HCT116 (cell line): ENCODE results near the gene CRB1. TPM values are rescaled to one million over a fixed set of nuclear protein-coding genes. Genes with fewer than 3 reads are reported as not detected.

Experiments
- ATAC-seq: fragments of 200-7000 bp; cut with Tn5 transposase; 2 replicates; pipeline ENCODE4 v1.9.1; 2020; ENCODE audit warnings: mild to moderate bottlenecking, moderate library complexity
- BruUV-seq: library from RNA; stranded (reverse); fragments of 400-500 nt; replicated peaks from 2 replicates; lab custom pipeline; 2021; lab: Mats Ljungman, UMichigan
- CTCF ChIA-PET: fragments of 300-600 bp; sonication (Branson Sonifier 250); formaldehyde crosslinking; loops from one replicate; lab custom pipeline; 2021; ENCODE audit warnings: antibody characterized with exemption; lab: Charles Lee
- POLR2A ChIA-PET: fragments of 300-600, 350-600 bp; sonication (Branson Sonifier 250); formaldehyde crosslinking; loops from one replicate; lab custom pipeline; 2021; ENCODE audit warnings: antibody characterized with exemption; lab: Charles Lee
- RAD21 ChIA-PET, 2 experiments: fragments of 300-600 bp; sonication (Branson Sonifier 250); formaldehyde crosslinking; loops; one replicate each; lab custom pipeline; 2023; ENCODE audit warnings: low total read pairs in 2 of 2; ENCODE audit not compliant: uncharacterized antibody in 2 of 2, unreplicated experiment in 2 of 2, low non-redundant PET in 1 of 2; lab: Charles Lee
- DNase-seq: peaks from one replicate; pipeline ENCODE4 v3.0.0-alpha.2; 2010; ENCODE audit warnings: low read depth, low spot score
- H2AFZ ChIP-seq: fragments of 200-600 bp; shearing (Covaris generic), sonication (generic); 2 replicates; pipeline ENCODE4 v1.6.1; 2017; ENCODE audit warnings: low read depth, mixed run types, mixed read lengths, antibody characterized with exemption, low read length; ENCODE audit not compliant: poor library complexity, severe bottlenecking
- H3K27ac ChIP-seq: 2 replicates; pipeline ENCODE4 v1.5.1; 2012; ENCODE audit warnings: low read depth, low read length
- H3K27me3 ChIP-seq: fragments of 200-600 bp; sonication (generic); 2 replicates; pipeline ENCODE4 v1.6.1; 2016; ENCODE audit warnings: mixed run types, low read length, mixed read lengths; ENCODE audit not compliant: insufficient read depth
- H3K36me3 ChIP-seq, 2 experiments: fragments of 200-500 bp in 1 of 2; fragments of 200-600 bp in 1 of 2; sonication (Bioruptor generic) in 1 of 2; sonication (generic) in 1 of 2; 2 replicates each; pipeline versions ENCODE4 v1.5.1 to v1.6.1; 2014 to 2016; ENCODE audit warnings: low read length in 2 of 2, inconsistent platforms in 1 of 2, mixed read lengths in 1 of 2, mixed run types in 1 of 2; ENCODE audit not compliant: insufficient read depth in 2 of 2, control insufficient read depth in 1 of 2
- H3K4me1 ChIP-seq, 2 experiments: fragments of 200-600 bp in 1 of 2; sonication (generic) in 1 of 2; 2 replicates each; pipeline versions ENCODE4 v1.5.1 to v1.6.1; 2012 to 2017; ENCODE audit warnings: low read length in 2 of 2, inconsistent platforms in 1 of 2, mild to moderate bottlenecking in 1 of 2, mixed read lengths in 1 of 2, mixed run types in 1 of 2, moderate library complexity in 1 of 2; ENCODE audit not compliant: insufficient read depth in 2 of 2, control insufficient read depth in 1 of 2
- H3K4me2 ChIP-seq: fragments of 200-600 bp; sonication (generic); 2 replicates; pipeline ENCODE4 v1.6.1; 2017; ENCODE audit warnings: mixed run types, low read length, mixed read lengths
- H3K4me3 ChIP-seq, 2 experiments: fragments of 200-600 bp in 1 of 2; sonication (generic) in 1 of 2; replicated peaks in 1 of 2; 2 replicates each; pipeline ENCODE4 v1.5.1; 2011 to 2016; ENCODE audit warnings: low read length in 2 of 2, control low read depth in 1 of 2, low read depth in 1 of 2, mild to moderate bottlenecking in 1 of 2, mixed read lengths in 1 of 2, mixed run types in 1 of 2
- H3K79me2 ChIP-seq: fragments of 200-600 bp; sonication (generic); 2 replicates; pipeline ENCODE4 v1.6.1; 2017; ENCODE audit warnings: mild to moderate bottlenecking, mixed run types, low read length, moderate library complexity, mixed read lengths; ENCODE audit not compliant: insufficient read depth
- H3K9ac ChIP-seq: fragments of 200-600 bp; sonication (generic); 2 replicates; pipeline ENCODE4 v1.6.1; 2016; ENCODE audit warnings: low read length, mixed read lengths
- H3K9me2 ChIP-seq: fragments of 200-600 bp; sonication (generic), shearing (Covaris generic); 2 replicates; pipeline ENCODE4 v1.6.1; 2017; ENCODE audit warnings: mixed run types, mild to moderate bottlenecking, moderate library complexity; ENCODE audit not compliant: insufficient read depth
- H3K9me3 ChIP-seq, 2 experiments: fragments of 200-500 bp in 1 of 2; fragments of 200-600 bp in 1 of 2; sonication (Bioruptor generic) in 1 of 2; sonication (generic) in 1 of 2; 2 replicates each; pipeline ENCODE4 v1.6.1; 2014 to 2017; ENCODE audit warnings: low read length in 2 of 2, mixed read lengths in 2 of 2, inconsistent platforms in 1 of 2, low read depth in 1 of 2, mild to moderate bottlenecking in 1 of 2, mixed run types in 1 of 2, moderate library complexity in 1 of 2; ENCODE audit not compliant: control insufficient read depth in 1 of 2, insufficient read depth in 1 of 2
- H4K20me1 ChIP-seq: fragments of 200-600 bp; sonication (generic), shearing (Covaris generic); 2 replicates; pipeline ENCODE4 v1.6.1; 2017; ENCODE audit warnings: mixed run types, mild to moderate bottlenecking, moderate library complexity; ENCODE audit not compliant: insufficient read depth
- CBX3 ChIP-seq: IDR thresholded peaks from 2 replicates; pipeline ENCODE4 v1.6.1; 2012; ENCODE audit warnings: low read depth
- CEBPB ChIP-seq: IDR thresholded peaks from 2 replicates; pipeline ENCODE4 v1.6.1; 2012; ENCODE audit warnings: low read depth
- EGR1 ChIP-seq: IDR thresholded peaks from 2 replicates; pipeline ENCODE4 v1.6.1; 2012; ENCODE audit warnings: low read depth
- ELF1 ChIP-seq: IDR thresholded peaks from 2 replicates; pipeline ENCODE4 v1.6.1; 2012; ENCODE audit warnings: low read depth, borderline replicate concordance
- EZH2 ChIP-seq: fragments of 200-600 bp; sonication (generic); IDR thresholded peaks from 2 replicates; pipeline ENCODE4 v1.6.1; 2017; ENCODE audit warnings: antibody characterized with exemption, mixed run types
- EZH2phosphoT487 ChIP-seq: fragments of 200-600 bp; IDR thresholded peaks from 2 replicates; pipeline ENCODE4 v1.6.1; 2018; ENCODE audit warnings: antibody characterized with exemption, borderline replicate concordance
- FOSL1 ChIP-seq: IDR thresholded peaks from 2 replicates; pipeline ENCODE4 v1.6.1; 2012; ENCODE audit warnings: low read depth
- RAD21 ChIP-seq: IDR thresholded peaks from 2 replicates; pipeline ENCODE4 v1.6.1; 2012; ENCODE audit warnings: low read depth, mild to moderate bottlenecking
- SP1 ChIP-seq: IDR thresholded peaks from 2 replicates; pipeline ENCODE4 v1.6.1; 2012; ENCODE audit warnings: low read depth
- SRF ChIP-seq: IDR thresholded peaks from 2 replicates; pipeline ENCODE4 v1.6.1; 2012; ENCODE audit warnings: low read depth
- TCF7L2 ChIP-seq: IDR thresholded peaks from 2 replicates; pipeline ENCODE4 v1.7.0; 2011; ENCODE audit warnings: borderline replicate concordance, inconsistent platforms; ENCODE audit not compliant: insufficient read depth, insufficient read length; ENCODE audit errors: extremely low read depth
- YY1 ChIP-seq: IDR thresholded peaks from 2 replicates; pipeline ENCODE4 v1.6.1; 2011; ENCODE audit warnings: low read length, low read depth, moderate library complexity, mild to moderate bottlenecking; ENCODE audit not compliant: insufficient replicate concordance; ENCODE audit errors: extremely low read depth
- ZFX ChIP-seq: fragments of 450-650 bp; IDR thresholded peaks from 2 replicates; pipeline ENCODE4 v1.6.1; 2017
- ZNF274 ChIP-seq: fragments of 200-500 bp; sonication (Bioruptor generic); IDR thresholded peaks from 2 replicates; pipeline ENCODE4 v1.6.1; 2014; ENCODE audit warnings: mild to moderate bottlenecking, low read depth, low read length, inconsistent platforms
- intact Hi-C: fragments of 100-400 bp; cut with micrococcal nuclease; formaldehyde crosslinking; loops from 2 replicates; pipeline ENCODE4 v1.10.0; 2022
- total RNA-seq: library from RNA; stranded (reverse); gene quantifications from one replicate; pipeline ENCODE4 v1.2.1, GENCODE V29; 2021; ENCODE audit not compliant: unreplicated experiment
- TF ChIP-seq, protein P1 (sequence below): IDR thresholded peaks from 2 replicates; pipeline ENCODE4 v1.6.1; 2012; ENCODE audit warnings: low read depth
- TF ChIP-seq, protein P2 (sequence below): IDR thresholded peaks from 2 replicates; pipeline ENCODE4 v1.6.1; 2012
- TF ChIP-seq, protein P3 (sequence below), 3 experiments: fragments of 200-600 bp in 1 of 3; sonication (generic) in 1 of 3; IDR thresholded peaks in 2 of 3; conservative IDR thresholded peaks in 1 of 3; 2 replicates each; pipeline ENCODE4 v1.5.1; 2012 to 2017; ENCODE audit warnings: low read depth in 2 of 3, low read length in 2 of 3, antibody characterized with exemption in 1 of 3, borderline replicate concordance in 1 of 3, control low read depth in 1 of 3, mild to moderate bottlenecking in 1 of 3, mixed read lengths in 1 of 3, mixed run types in 1 of 3, moderate library complexity in 1 of 3; ENCODE audit not compliant: insufficient read depth in 1 of 3
- TF ChIP-seq, protein P4 (sequence below): IDR thresholded peaks from 2 replicates; pipeline ENCODE4 v1.6.1; 2011; ENCODE audit warnings: mild to moderate bottlenecking, low read length, moderate library complexity; ENCODE audit not compliant: insufficient replicate concordance; ENCODE audit errors: extremely low read depth

CRB1 gene
- total RNA-seq, 1 experiment from 2014 or later, result 0.07 TPM

DNA sequence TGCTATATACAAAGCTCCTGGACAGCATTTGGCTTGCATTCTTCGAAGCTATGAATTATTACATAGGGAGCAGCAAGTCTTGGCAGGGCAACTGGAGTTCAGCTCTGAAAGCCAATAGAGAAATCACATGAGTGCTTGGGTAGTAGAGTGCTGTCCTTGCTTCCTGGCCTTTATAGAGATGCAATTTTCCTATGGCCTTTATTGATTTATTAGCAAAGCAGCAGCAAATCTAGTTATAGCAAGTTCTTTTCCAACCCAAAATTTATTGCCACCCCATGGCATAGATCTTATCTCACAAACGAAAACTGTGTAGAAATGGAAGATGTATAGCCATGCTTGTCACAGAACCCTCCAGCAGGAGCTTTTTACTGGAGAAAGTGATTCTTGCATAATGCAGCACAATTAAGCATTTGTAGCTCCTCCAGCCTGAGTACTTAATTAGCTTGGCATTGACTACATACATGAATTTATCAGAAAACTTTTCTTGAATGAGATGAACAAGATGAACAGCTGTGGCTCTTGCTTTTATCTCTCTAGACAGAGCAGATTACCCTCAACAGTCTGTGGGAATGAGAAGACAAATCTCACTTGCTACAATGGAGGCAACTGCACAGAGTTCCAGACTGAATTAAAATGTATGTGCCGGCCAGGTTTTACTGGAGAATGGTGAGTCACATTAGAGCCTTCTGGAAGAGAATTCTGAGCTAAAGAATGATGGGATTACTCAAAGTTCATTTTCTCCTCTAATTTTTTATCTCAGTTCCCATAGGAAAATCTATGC lies 170.1 kb downstream of the CRB1 start:
- Histone ChIP-seq H2AFZ (no peak overlapping the region), H3K4me3 (no peak overlapping the region), H3K9me2 (no peaks in the 10 kb centered on the region), H3K36me3 (no peaks in the 10 kb centered on the region), H3K79me2 (no peaks in the 10 kb centered on the region), H3K4me2 (no peak overlapping the region), H3K4me1 (no peaks in the 10 kb centered on the region), H3K9me3 (no peaks in the 10 kb centered on the region), H4K20me1 (no peaks in the 10 kb centered on the region), H3K27me3 (no peaks in the 10 kb centered on the region), H3K9ac (no peak overlapping the region), H3K27ac (no peak overlapping the region)
- TF ChIP-seq EZH2, result no peak
- TF ChIP-seq RAD21, result no peak
- TF ChIP-seq, protein P1, sequence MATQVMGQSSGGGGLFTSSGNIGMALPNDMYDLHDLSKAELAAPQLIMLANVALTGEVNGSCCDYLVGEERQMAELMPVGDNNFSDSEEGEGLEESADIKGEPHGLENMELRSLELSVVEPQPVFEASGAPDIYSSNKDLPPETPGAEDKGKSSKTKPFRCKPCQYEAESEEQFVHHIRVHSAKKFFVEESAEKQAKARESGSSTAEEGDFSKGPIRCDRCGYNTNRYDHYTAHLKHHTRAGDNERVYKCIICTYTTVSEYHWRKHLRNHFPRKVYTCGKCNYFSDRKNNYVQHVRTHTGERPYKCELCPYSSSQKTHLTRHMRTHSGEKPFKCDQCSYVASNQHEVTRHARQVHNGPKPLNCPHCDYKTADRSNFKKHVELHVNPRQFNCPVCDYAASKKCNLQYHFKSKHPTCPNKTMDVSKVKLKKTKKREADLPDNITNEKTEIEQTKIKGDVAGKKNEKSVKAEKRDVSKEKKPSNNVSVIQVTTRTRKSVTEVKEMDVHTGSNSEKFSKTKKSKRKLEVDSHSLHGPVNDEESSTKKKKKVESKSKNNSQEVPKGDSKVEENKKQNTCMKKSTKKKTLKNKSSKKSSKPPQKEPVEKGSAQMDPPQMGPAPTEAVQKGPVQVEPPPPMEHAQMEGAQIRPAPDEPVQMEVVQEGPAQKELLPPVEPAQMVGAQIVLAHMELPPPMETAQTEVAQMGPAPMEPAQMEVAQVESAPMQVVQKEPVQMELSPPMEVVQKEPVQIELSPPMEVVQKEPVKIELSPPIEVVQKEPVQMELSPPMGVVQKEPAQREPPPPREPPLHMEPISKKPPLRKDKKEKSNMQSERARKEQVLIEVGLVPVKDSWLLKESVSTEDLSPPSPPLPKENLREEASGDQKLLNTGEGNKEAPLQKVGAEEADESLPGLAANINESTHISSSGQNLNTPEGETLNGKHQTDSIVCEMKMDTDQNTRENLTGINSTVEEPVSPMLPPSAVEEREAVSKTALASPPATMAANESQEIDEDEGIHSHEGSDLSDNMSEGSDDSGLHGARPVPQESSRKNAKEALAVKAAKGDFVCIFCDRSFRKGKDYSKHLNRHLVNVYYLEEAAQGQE, result no peak
- TF ChIP-seq EZH2phosphoT487, result no peak
- no peak for TF ChIP-seq SRF
- no peak for TF ChIP-seq ZNF274
- TF ChIP-seq, protein P2, sequence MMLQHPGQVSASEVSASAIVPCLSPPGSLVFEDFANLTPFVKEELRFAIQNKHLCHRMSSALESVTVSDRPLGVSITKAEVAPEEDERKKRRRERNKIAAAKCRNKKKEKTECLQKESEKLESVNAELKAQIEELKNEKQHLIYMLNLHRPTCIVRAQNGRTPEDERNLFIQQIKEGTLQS, result no peak
- TF ChIP-seq FOSL1, result no peak
- no peak for TF ChIP-seq TCF7L2
- TF ChIP-seq, protein P3, sequence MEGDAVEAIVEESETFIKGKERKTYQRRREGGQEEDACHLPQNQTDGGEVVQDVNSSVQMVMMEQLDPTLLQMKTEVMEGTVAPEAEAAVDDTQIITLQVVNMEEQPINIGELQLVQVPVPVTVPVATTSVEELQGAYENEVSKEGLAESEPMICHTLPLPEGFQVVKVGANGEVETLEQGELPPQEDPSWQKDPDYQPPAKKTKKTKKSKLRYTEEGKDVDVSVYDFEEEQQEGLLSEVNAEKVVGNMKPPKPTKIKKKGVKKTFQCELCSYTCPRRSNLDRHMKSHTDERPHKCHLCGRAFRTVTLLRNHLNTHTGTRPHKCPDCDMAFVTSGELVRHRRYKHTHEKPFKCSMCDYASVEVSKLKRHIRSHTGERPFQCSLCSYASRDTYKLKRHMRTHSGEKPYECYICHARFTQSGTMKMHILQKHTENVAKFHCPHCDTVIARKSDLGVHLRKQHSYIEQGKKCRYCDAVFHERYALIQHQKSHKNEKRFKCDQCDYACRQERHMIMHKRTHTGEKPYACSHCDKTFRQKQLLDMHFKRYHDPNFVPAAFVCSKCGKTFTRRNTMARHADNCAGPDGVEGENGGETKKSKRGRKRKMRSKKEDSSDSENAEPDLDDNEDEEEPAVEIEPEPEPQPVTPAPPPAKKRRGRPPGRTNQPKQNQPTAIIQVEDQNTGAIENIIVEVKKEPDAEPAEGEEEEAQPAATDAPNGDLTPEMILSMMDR (IDR thresholded peaks at IDR 0.05 in 2 of 3, conservative IDR thresholded peaks at IDR 0.05 in 1 of 3; ENCODE audit: borderline replicate concordance in 1 of 3, insufficient read depth in 1 of 3, low read depth in 2 of 3, low read length in 2 of 3), result no peak
- TF ChIP-seq CEBPB, result no peak
- TF ChIP-seq CBX3, result no peak
- no peak for TF ChIP-seq SP1
- TF ChIP-seq ZFX, result no peak
- TF ChIP-seq ELF1, result no peak
- TF ChIP-seq YY1, result no peak
- no peak for TF ChIP-seq EGR1
- TF ChIP-seq, protein P4, sequence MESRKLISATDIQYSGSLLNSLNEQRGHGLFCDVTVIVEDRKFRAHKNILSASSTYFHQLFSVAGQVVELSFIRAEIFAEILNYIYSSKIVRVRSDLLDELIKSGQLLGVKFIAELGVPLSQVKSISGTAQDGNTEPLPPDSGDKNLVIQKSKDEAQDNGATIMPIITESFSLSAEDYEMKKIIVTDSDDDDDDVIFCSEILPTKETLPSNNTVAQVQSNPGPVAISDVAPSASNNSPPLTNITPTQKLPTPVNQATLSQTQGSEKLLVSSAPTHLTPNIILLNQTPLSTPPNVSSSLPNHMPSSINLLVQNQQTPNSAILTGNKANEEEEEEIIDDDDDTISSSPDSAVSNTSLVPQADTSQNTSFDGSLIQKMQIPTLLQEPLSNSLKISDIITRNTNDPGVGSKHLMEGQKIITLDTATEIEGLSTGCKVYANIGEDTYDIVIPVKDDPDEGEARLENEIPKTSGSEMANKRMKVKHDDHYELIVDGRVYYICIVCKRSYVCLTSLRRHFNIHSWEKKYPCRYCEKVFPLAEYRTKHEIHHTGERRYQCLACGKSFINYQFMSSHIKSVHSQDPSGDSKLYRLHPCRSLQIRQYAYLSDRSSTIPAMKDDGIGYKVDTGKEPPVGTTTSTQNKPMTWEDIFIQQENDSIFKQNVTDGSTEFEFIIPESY, result no peak
- ChIA-PET POLR2A (no interaction called here), CTCF (interaction anchor here (2.0 kb wide), 1 partner anchor 38 kb away, joined by 7 read pairs; no protein-coding TSS in a partner anchor), RAD21 (interaction anchor here (0.6 to 1.2 kb wide), 2 partner anchors 38 to 40 kb away, joined by 3 read pairs; no protein-coding TSS in a partner anchor)
- DNase-seq (no peak), ATAC-seq (no peak)
- intact Hi-C loops, result no loop called here
- no TSS peak for BruUV-seq
